Muscle layer of duodenum (tissue), 2 donors: ENCODE data around the gene GASK1A.
A peak's percentile ranks its signal among the peaks of the same experiment; 100 is the strongest.

Experiments
- H3K27ac ChIP-seq: one replicate; pipeline ENCODE4 v1.7.0; 2013; ENCODE audit warnings: mild to moderate bottlenecking, low read length
- H3K27me3 ChIP-seq: one replicate; pipeline ENCODE4 v1.7.0; 2013; ENCODE audit warnings: low read depth, mild to moderate bottlenecking, control low read depth, low read length
- H3K36me3 ChIP-seq, 2 donors: one replicate each; pipeline ENCODE4 v1.7.0; 2013; ENCODE audit warnings: low read length in 2 of 2, control low read depth in 1 of 2, mild to moderate bottlenecking in 1 of 2; ENCODE audit not compliant: insufficient read depth in 2 of 2, control insufficient read depth in 1 of 2
- H3K4me1 ChIP-seq, 2 donors: one replicate each; pipeline ENCODE4 v1.7.0; 2013; ENCODE audit warnings: low read length in 2 of 2, mild to moderate bottlenecking in 2 of 2, control low read depth in 1 of 2, moderate library complexity in 1 of 2; ENCODE audit not compliant: insufficient read depth in 2 of 2, control insufficient read depth in 1 of 2
- H3K4me3 ChIP-seq, 2 donors: one replicate each; pipeline ENCODE4 v1.7.0; 2013; ENCODE audit warnings: low read length in 2 of 2, low read depth in 1 of 2, mild to moderate bottlenecking in 1 of 2
- H3K9me3 ChIP-seq, 2 donors: one replicate each; pipeline ENCODE4 v1.7.0; 2013; ENCODE audit warnings: low read length in 2 of 2, control low read depth in 1 of 2, mild to moderate bottlenecking in 1 of 2; ENCODE audit not compliant: control insufficient read depth in 1 of 2
- donor health status: healthy.

GASK1A gene

GRCh38 chr3:43001094-43001553 lies 22.0 kb downstream of the GASK1A start:
- no peaks in the 10 kb centered on the region for H3K9me3 ChIP-seq
- peaks cover 14 to 38% of the 10 kb centered on the region in 2 donors for H3K4me1 ChIP-seq
- no peaks in the 10 kb centered on the region for H3K27me3 ChIP-seq
- peak overlapping the region; percentile 35 for H3K27ac ChIP-seq
- no peak overlapping the region for H3K4me3 ChIP-seq
- no peaks in the 10 kb centered on the region for H3K36me3 ChIP-seq

- no peak overlapping the region for H3K27ac ChIP-seq
- H3K4me1 ChIP-seq: peaks cover 14 to 33% of the 10 kb centered on the region in 2 donors
- H3K4me3 ChIP-seq: no peak overlapping the region
- H3K9me3 ChIP-seq: no peaks in the 10 kb centered on the region
- H3K27me3 ChIP-seq: no peaks in the 10 kb centered on the region
- no peaks in the 10 kb centered on the region for H3K36me3 ChIP-seq
Measured at GRCh38 chr3:43001556-43002121, 22.5 kb downstream of the GASK1A start.

- Histone ChIP-seq H3K4me1 (peaks cover 14 to 22% of the 10 kb centered on the region in 2 donors), H3K36me3 (no peaks in the 10 kb centered on the region), H3K9me3 (no peaks in the 10 kb centered on the region), H3K27me3 (no peaks in the 10 kb centered on the region), H3K27ac (no peak overlapping the region), H3K4me3 (no peak overlapping the region)
Measured at GRCh38 chr3:43004282-43004681, 25.2 kb downstream of the GASK1A start.

- H3K27me3 ChIP-seq: no peaks in the 10 kb centered on the region
- no peak overlapping the region for H3K27ac ChIP-seq
- H3K9me3 ChIP-seq: no peaks in the 10 kb centered on the region
- H3K4me3 ChIP-seq: no peak overlapping the region
- peaks cover 5 to 19% of the 10 kb centered on the region in 2 donors for H3K4me1 ChIP-seq
- no peaks in the 10 kb centered on the region for H3K36me3 ChIP-seq
Measured at GRCh38 chr3:43005253-43005652, 26.1 kb downstream of the GASK1A start.

GRCh38 chr3:43005981-43006380 lies 26.9 kb downstream of the GASK1A start:
- H3K4me1 ChIP-seq: peaks cover 0 to 18% of the 10 kb centered on the region in 2 donors
- no peak overlapping the region for H3K27ac ChIP-seq
- H3K36me3 ChIP-seq: no peaks in the 10 kb centered on the region
- no peaks in the 10 kb centered on the region for H3K27me3 ChIP-seq
- no peak overlapping the region for H3K4me3 ChIP-seq
- H3K9me3 ChIP-seq: no peaks in the 10 kb centered on the region

- Histone ChIP-seq H3K4me3 (no peak overlapping the region), H3K9me3 (no peaks in the 10 kb centered on the region), H3K36me3 (no peaks in the 10 kb centered on the region), H3K27me3 (no peaks in the 10 kb centered on the region), H3K4me1 (peaks cover 0 to 9% of the 10 kb centered on the region in 2 donors), H3K27ac (no peak overlapping the region)
Measured at GRCh38 chr3:43006825-43007224, 27.7 kb downstream of the GASK1A start.

- Histone ChIP-seq H3K4me1 (peaks cover 0 to 3% of the 10 kb centered on the region in 2 donors), H3K27me3 (no peaks in the 10 kb centered on the region), H3K27ac (no peak overlapping the region), H3K4me3 (no peak overlapping the region), H3K36me3 (no peaks in the 10 kb centered on the region), H3K9me3 (no peaks in the 10 kb centered on the region)
Measured at GRCh38 chr3:43009547-43009946, 30.4 kb downstream of the GASK1A start.

- H3K36me3 ChIP-seq: no peaks in the 10 kb centered on the region
- no peak overlapping the region for H3K4me3 ChIP-seq
- peaks cover 0 to 3% of the 10 kb centered on the region in 2 donors for H3K4me1 ChIP-seq
- H3K27me3 ChIP-seq: no peaks in the 10 kb centered on the region
- no peak overlapping the region for H3K27ac ChIP-seq
- no peaks in the 10 kb centered on the region for H3K9me3 ChIP-seq
Measured at GRCh38 chr3:43010638-43011037, 31.5 kb downstream of the GASK1A start.

GRCh38 chr3:43011638-43012037 lies 32.5 kb downstream of the GASK1A start:
- H3K27ac ChIP-seq: no peak overlapping the region
- H3K27me3 ChIP-seq: no peaks in the 10 kb centered on the region
- H3K36me3 ChIP-seq: no peaks in the 10 kb centered on the region
- no peak overlapping the region for H3K4me3 ChIP-seq
- H3K4me1 ChIP-seq: peaks cover 0 to 3% of the 10 kb centered on the region in 2 donors
- no peaks in the 10 kb centered on the region for H3K9me3 ChIP-seq

- H3K36me3 ChIP-seq: no peaks in the 10 kb centered on the region
- H3K4me1 ChIP-seq: peaks cover 0 to 3% of the 10 kb centered on the region in 2 donors
- H3K27me3 ChIP-seq: no peaks in the 10 kb centered on the region
- H3K4me3 ChIP-seq: no peak overlapping the region
- no peaks in the 10 kb centered on the region for H3K9me3 ChIP-seq
- H3K27ac ChIP-seq: no peak overlapping the region
Measured at GRCh38 chr3:43012174-43012573, 33.1 kb downstream of the GASK1A start.

GRCh38 chr3:43013256-43013655 lies 34.1 kb downstream of the GASK1A start:
- Histone ChIP-seq H3K27ac (no peak overlapping the region), H3K4me3 (no peak overlapping the region), H3K9me3 (no peaks in the 10 kb centered on the region), H3K27me3 (no peaks in the 10 kb centered on the region), H3K36me3 (no peaks in the 10 kb centered on the region), H3K4me1 (peaks cover 0 to 3% of the 10 kb centered on the region in 2 donors)

- H3K27me3 ChIP-seq: no peaks in the 10 kb centered on the region
- H3K36me3 ChIP-seq: no peaks in the 10 kb centered on the region
- peaks cover 0 to 4% of the 10 kb centered on the region in 2 donors for H3K4me1 ChIP-seq
- H3K4me3 ChIP-seq: no peak overlapping the region
- H3K27ac ChIP-seq: no peak overlapping the region
- no peaks in the 10 kb centered on the region for H3K9me3 ChIP-seq
Measured at GRCh38 chr3:43013743-43014155, 34.6 kb downstream of the GASK1A start.
